Activated T-cell treated with anti-CD3 and anti-CD28 coated beads for 4 hours (primary cell): ENCODE measurements around the gene RIBC2.
"Not testable (repeated sequence)": the region's sequence is repeated elsewhere in the genome, so short reads cannot be mapped to it uniquely, and the experiment has no call there.

Experiments
- DNase-seq: peaks from one replicate; pipeline ENCODE4 v3.0.0-alpha.2; 2020

The RIBC2 gene

GRCh38 chr22:45425531-45426265, 12.2 kb downstream of the RIBC2 start:
- no peak for DNase-seq

GRCh38 chr22:45426387-45426786, 12.9 kb downstream of the RIBC2 start:
- no peak for DNase-seq

- DNase-seq = no peak
These were observed 13.6 kb downstream of the RIBC2 start for GRCh38 chr22:45427114-45427513.

GRCh38 chr22:45428391-45429385, 15.2 kb downstream of the RIBC2 start:
- DNase-seq = no peak

GRCh38 chr22:45429424-45429823, 15.9 kb downstream of the RIBC2 start:
- DNase-seq = no peak

- DNase-seq = no peak
These were observed 16.7 kb downstream of the RIBC2 start for GRCh38 chr22:45429981-45430775.

GRCh38 chr22:45430871-45431270, 17.4 kb downstream of the RIBC2 start:
- no peak for DNase-seq

GRCh38 chr22:45434981-45435380, 21.5 kb downstream of the RIBC2 start:
- no peak for DNase-seq

- DNase-seq = peak; percentile 77
These were observed 22.1 kb downstream of the RIBC2 start for GRCh38 chr22:45435544-45436139.

- not testable (repeated sequence) for DNase-seq
These were observed 23.5 kb downstream of the RIBC2 start for GRCh38 chr22:45436871-45437517.

- no peak for DNase-seq
These were observed 24.8 kb downstream of the RIBC2 start for GRCh38 chr22:45438336-45438735.

GRCh38 chr22:45440688-45441087, 27.2 kb downstream of the RIBC2 start:
- DNase-seq = not testable (repeated sequence)

GRCh38 chr22:45441138-45441537, 27.6 kb downstream of the RIBC2 start:
- no peak for DNase-seq

- DNase-seq = no peak
These were observed 28.6 kb downstream of the RIBC2 start for GRCh38 chr22:45442116-45442515.

GRCh38 chr22:45444168-45444567, 30.7 kb downstream of the RIBC2 start:
- no peak for DNase-seq

GRCh38 chr22:45445031-45445710, 31.7 kb downstream of the RIBC2 start:
- DNase-seq = no peak

- no peak for DNase-seq
These were observed 32.7 kb downstream of the RIBC2 start for GRCh38 chr22:45446216-45446615.

- DNase-seq = not testable (repeated sequence)
These were observed 34.1 kb downstream of the RIBC2 start for GRCh38 chr22:45447596-45447995.

GRCh38 chr22:45448431-45448830, 34.9 kb downstream of the RIBC2 start:
- no peak for DNase-seq

- not testable (repeated sequence) for DNase-seq
These were observed 35.9 kb downstream of the RIBC2 start for GRCh38 chr22:45449442-45449841.

GRCh38 chr22:45450101-45450785, 36.8 kb downstream of the RIBC2 start:
- no peak for DNase-seq
